Right lobe of liver (tissue), 4 donors: ENCODE results near the gene BMAL1.

Source experiments
- CTCF ChIP-seq, 4 donors: fragments of 200-600 bp in 3 of 4; fragments of 450-650 bp in 1 of 4; IDR thresholded peaks; one replicate each; pipeline versions ENCODE4 v1.5.1 to v1.8.0; 2016 to 2022; ENCODE audit warnings: antibody characterized with exemption in 4 of 4, mild to moderate bottlenecking in 2 of 4
- POLR2A ChIP-seq: fragments of 450-650 bp; IDR thresholded peaks from one replicate; pipeline ENCODE4 v1.6.1; 2017; ENCODE audit warnings: antibody characterized with exemption, mild to moderate bottlenecking
- donor health status: DM: no; HTN: no; CAD: no.
- donor health status: DM: no; HTN: no; CAD: no.
- donor health status: DM: no; HTN: yes; CAD: no.

GRCh38 chr11:13316528-13316961 is 39.0 kb downstream of the BMAL1 start:
- TF ChIP-seq CTCF (IDR thresholded peaks at IDR 0.05) = no peak
- no peak for TF ChIP-seq POLR2A
